Adrenal gland (tissue), 12 donors: ENCODE measurements around the gene ZNF281. TPM values are rescaled to one million over a fixed set of nuclear protein-coding genes. Genes with fewer than 3 reads are reported as not detected.

Source experiments
- DNase-seq, 7 donors: peaks; one replicate each; pipeline ENCODE4 v3.0.0-alpha.2; 2019 to 2020
- H3K27ac ChIP-seq, 5 donors: fragments of 200-600 bp; sonication (generic) in 4 of 5; 1 replicate in 3 of 5; 2 replicates in 2 of 5; pipeline versions ENCODE4 v1.5.1 to v1.8.0; 2016 to 2020; ENCODE audit warnings: mild to moderate bottlenecking in 1 of 5
- H3K27me3 ChIP-seq: fragments of 200-600 bp; 2 replicates; pipeline ENCODE4 v1.8.0; 2021
- H3K36me3 ChIP-seq, 2 donors: fragments of 200-600 bp; replicated peaks in 1 of 2; 1 replicate in 1 of 2; 2 replicates in 1 of 2; pipeline versions ENCODE4 v1.5.1 to v1.8.0; 2018 to 2022
- H3K4me1 ChIP-seq, 2 donors: fragments of 200-600 bp; replicated peaks in 1 of 2; 1 replicate in 1 of 2; 2 replicates in 1 of 2; pipeline versions ENCODE4 v1.5.1 to v1.8.0; 2018 to 2021
- H3K4me3 ChIP-seq, 4 donors: fragments of 200-600 bp; sonication (generic) in 3 of 4; one replicate each; pipeline ENCODE4 v1.5.1; 2016 to 2018
- H3K9me3 ChIP-seq, 3 donors: fragments of 200-600 bp; sonication (generic) in 1 of 3; replicated peaks in 1 of 3; 1 replicate in 2 of 3; 2 replicates in 1 of 3; pipeline versions ENCODE4 v1.5.1 to v1.8.0; 2016 to 2021
- POLR2A ChIP-seq, 2 donors: fragments of 450-650 bp; IDR thresholded peaks; one replicate each; pipeline ENCODE4 v1.6.1; 2017; ENCODE audit warnings: antibody characterized with exemption in 2 of 2, mild to moderate bottlenecking in 2 of 2, moderate library complexity in 1 of 2
- WGBS, 4 donors: extraction: QIAGEN DNeasy Blood & Tissue Kit in 2 of 4; methylation state at CpG; one replicate each; pipeline versions ENCODE4 v1.1.5 to v1.1.7; 2013 to 2017; 5-methylcytosine and 5-hydroxymethylcytosine counted together
- intact Hi-C, 2 donors: fragments of 100-400 bp; cut with DNase I; formaldehyde crosslinking; loops; one replicate each; pipeline versions ENCODE4 v1.14.1 to v1.15.0; 2022 to 2023
- polyA plus RNA-seq, 3 donors: library from polyadenylated mRNA; stranded (reverse); fragments of 200-250 nt in 2 of 3; fragments of 350-450 nt in 1 of 3; fragmentation: Illumina TruSeq in 1 of 3; extraction: RNeasy Lipid Tissue Mini Kit (QIAGEN cat#74804) in 1 of 3; gene quantifications; one replicate each; pipeline ENCODE4 v1.2.3, GENCODE V29; 2013 to 2014
- total RNA-seq, 9 donors: library from RNA; depleted of rRNA in 4 of 9; stranded (reverse); fragments of >200 nt in 4 of 9; fragments of 120-200 nt in 1 of 9; fragmentation: NEBNext Ultra II Directional in 1 of 9; extraction: Animal tissue kit (Norgen Biotek cat#: 25700) in 1 of 9; gene quantifications; one replicate each; pipeline versions ENCODE4 v1.1.0 to v1.2.4, GENCODE V29; 2013 to 2023
- TF ChIP-seq, protein P1 (sequence below), 6 experiments: fragments of 450-650 bp in 4 of 6; fragments of 200-600 bp in 2 of 6; sonication (generic) in 1 of 6; IDR thresholded peaks; 1 replicate in 5 of 6; 2 replicates in 1 of 6; pipeline versions ENCODE4 v1.5.1 to v1.8.0; 2016 to 2021; ENCODE audit warnings: antibody characterized with exemption in 6 of 6, mild to moderate bottlenecking in 2 of 6, moderate library complexity in 1 of 6
- donor health status: healthy with polysubstance abuse.
- donor health status: Bipolar disorder and iron deficiency.
- donor health status: DM: yes; HTN: yes; CAD: no.
- donor health status: DM: no; HTN: no; CAD: no.
- donor health status: DM: no; HTN: no; CAD: no.
- donor health status: DM: yes; HTN: yes; CAD: no.

The ZNF281 gene
- total and polyA plus RNA-seq, 12 donors = 2.2 to 11.6 (median 8.4) TPM

DNA sequence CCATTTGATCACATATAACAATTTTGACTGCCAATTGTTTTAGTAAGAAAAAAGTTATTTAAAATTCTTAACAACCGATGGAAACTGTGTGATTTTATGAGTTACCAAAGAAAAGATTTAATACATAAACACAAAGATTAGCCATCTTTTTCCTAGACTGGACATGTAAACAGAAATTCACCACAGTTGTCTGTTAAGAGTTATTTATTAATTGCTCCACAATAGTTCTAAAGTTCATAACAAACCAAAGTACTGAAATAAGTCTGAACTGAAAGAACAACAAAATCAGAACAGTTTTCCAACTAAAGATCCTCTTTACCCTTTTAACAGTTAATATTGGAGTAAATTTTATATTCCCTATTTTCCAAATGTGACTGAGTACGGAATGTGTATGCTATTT, 8.6 kb downstream of the ZNF281 start:
- H3K27ac ChIP-seq = no peak overlapping the region
- H3K27me3 ChIP-seq = no peaks in the 10 kb centered on the region
- no peaks in the 10 kb centered on the region for H3K9me3 ChIP-seq
- H3K36me3 ChIP-seq = no peaks in the 10 kb centered on the region
- H3K4me1 ChIP-seq = peaks cover 0 to 12% of the 10 kb centered on the region in 2 donors
- intact Hi-C loops = no loop called here
- TF ChIP-seq, protein P1, sequence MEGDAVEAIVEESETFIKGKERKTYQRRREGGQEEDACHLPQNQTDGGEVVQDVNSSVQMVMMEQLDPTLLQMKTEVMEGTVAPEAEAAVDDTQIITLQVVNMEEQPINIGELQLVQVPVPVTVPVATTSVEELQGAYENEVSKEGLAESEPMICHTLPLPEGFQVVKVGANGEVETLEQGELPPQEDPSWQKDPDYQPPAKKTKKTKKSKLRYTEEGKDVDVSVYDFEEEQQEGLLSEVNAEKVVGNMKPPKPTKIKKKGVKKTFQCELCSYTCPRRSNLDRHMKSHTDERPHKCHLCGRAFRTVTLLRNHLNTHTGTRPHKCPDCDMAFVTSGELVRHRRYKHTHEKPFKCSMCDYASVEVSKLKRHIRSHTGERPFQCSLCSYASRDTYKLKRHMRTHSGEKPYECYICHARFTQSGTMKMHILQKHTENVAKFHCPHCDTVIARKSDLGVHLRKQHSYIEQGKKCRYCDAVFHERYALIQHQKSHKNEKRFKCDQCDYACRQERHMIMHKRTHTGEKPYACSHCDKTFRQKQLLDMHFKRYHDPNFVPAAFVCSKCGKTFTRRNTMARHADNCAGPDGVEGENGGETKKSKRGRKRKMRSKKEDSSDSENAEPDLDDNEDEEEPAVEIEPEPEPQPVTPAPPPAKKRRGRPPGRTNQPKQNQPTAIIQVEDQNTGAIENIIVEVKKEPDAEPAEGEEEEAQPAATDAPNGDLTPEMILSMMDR (IDR thresholded peaks at IDR 0.05) = no peak
- TF ChIP-seq POLR2A (IDR thresholded peaks at IDR 0.05) = no peak
- WGBS, 4 donors = 91 to 96% (median 94%) methylated on average over 2 of the region's 2 CpGs
- no peak for DNase-seq
- H3K4me3 ChIP-seq = no peak overlapping the region

- Histone ChIP-seq H3K27me3 (no peaks in the 10 kb centered on the region), H3K4me1 (peaks cover 0 to 7% of the 10 kb centered on the region in 2 donors), H3K4me3 (no peak overlapping the region), H3K27ac (no peak overlapping the region), H3K36me3 (no peaks in the 10 kb centered on the region), H3K9me3 (no peaks in the 10 kb centered on the region)
- 83 to 89% (median 87%) methylated on average over 2 of the region's 2 CpGs for WGBS, 4 donors
- no peak for TF ChIP-seq POLR2A (IDR thresholded peaks at IDR 0.05)
- TF ChIP-seq, protein P1 (IDR thresholded peaks at IDR 0.05) = no peak
- intact Hi-C loops = no loop called here
- DNase-seq = no peak
Observed at GRCh38 chr1:200400556-200400955, 9.3 kb downstream of the ZNF281 start.

DNA sequence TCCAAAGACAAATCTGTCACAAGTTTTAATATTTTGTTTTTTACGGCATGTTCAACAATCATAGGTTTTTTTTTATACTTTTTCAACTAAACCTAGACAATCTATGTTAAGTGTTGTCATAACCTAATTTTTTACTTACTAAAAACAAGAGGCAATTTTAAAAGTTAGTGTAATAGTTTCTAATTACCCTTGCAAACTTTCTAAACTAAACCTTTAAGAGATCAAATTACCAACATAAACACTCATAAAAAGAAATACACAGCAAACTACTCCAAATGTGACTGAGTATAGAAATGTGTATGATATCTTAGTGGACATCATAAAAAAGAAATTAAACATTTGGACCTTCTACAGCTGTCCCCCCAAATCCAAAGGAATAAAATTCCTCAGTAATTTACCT, 10.0 kb downstream of the ZNF281 start:
- intact Hi-C loops = no loop called here
- 96 to 100% (median 98%) methylated on average over 1 of the region's 1 CpG for WGBS, 4 donors
- Histone ChIP-seq H3K36me3 (no peaks in the 10 kb centered on the region), H3K4me1 (no peaks in the 10 kb centered on the region), H3K27me3 (no peaks in the 10 kb centered on the region), H3K27ac (no peak overlapping the region), H3K4me3 (no peak overlapping the region), H3K9me3 (no peaks in the 10 kb centered on the region)
- no peak for TF ChIP-seq POLR2A (IDR thresholded peaks at IDR 0.05)
- TF ChIP-seq, protein P1 (IDR thresholded peaks at IDR 0.05) = no peak
- no peak for DNase-seq

DNA sequence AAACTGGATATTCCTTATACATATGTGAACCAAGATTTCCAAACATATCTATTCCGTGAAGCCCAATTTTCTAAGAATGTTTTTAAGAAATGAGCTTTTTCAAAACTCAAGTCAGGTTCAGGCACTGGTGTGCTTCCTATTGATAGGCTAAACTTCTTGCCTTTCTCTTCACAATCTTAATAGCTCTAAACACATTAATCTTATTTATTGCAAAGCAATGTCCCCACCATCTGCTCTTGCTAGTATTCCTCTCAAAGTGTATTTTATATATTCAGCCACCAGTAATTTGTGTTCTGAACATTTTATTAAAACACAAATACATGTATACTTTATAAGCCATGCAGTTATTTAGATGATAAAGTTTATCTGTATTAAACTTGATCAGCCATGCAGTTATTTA, 11.5 kb downstream of the ZNF281 start:
- Histone ChIP-seq H3K27ac (no peak overlapping the region), H3K4me1 (no peaks in the 10 kb centered on the region), H3K36me3 (no peaks in the 10 kb centered on the region), H3K4me3 (no peak overlapping the region), H3K27me3 (no peaks in the 10 kb centered on the region), H3K9me3 (no peaks in the 10 kb centered on the region)
- TF ChIP-seq POLR2A (IDR thresholded peaks at IDR 0.05) = no peak
- TF ChIP-seq, protein P1 (IDR thresholded peaks at IDR 0.05) = no peak
- 88 to 97% (median 96%) methylated on average over 1 of the region's 1 CpG for WGBS, 4 donors
- intact Hi-C loops = no loop called here
- no peak for DNase-seq
